Body of pancreas (tissue), 4 donors: ENCODE data around the gene NECTIN2. TPM values are rescaled to one million over a fixed set of nuclear protein-coding genes. Genes with fewer than 3 reads are reported as not detected.
A peak's percentile ranks its signal among the peaks of the same experiment; 100 is the strongest.

Experiments used
- ATAC-seq: fragments of 150-250 bp; one replicate; pipeline ENCODE4 v1.9.1; 2016
- DNase-seq, 4 donors: peaks; one replicate each; pipeline ENCODE4 v3.0.0-alpha.2; 2019
- H3K27ac ChIP-seq, 4 donors: fragments of 200-600 bp; sonication (generic); 1 replicate in 3 of 4; 2 replicates in 1 of 4; pipeline versions ENCODE4 v1.5.1 to v1.6.1; 2016 to 2019; ENCODE audit warnings: mild to moderate bottlenecking in 1 of 4, mixed read lengths in 1 of 4, moderate library complexity in 1 of 4
- H3K27me3 ChIP-seq, 2 donors: fragments of 200-600 bp; sonication (generic); one replicate each; pipeline ENCODE4 v1.6.0; 2016; ENCODE audit warnings: mild to moderate bottlenecking in 1 of 2
- H3K36me3 ChIP-seq, 2 donors: fragments of 200-600 bp; sonication (generic); replicated peaks in 1 of 2; 2 replicates each; pipeline ENCODE4 v1.5.1; 2016; ENCODE audit warnings: low read depth in 2 of 2; ENCODE audit not compliant: insufficient read depth in 1 of 2
- H3K4me1 ChIP-seq: fragments of 200-600 bp; sonication (generic); one replicate; pipeline ENCODE4 v1.6.0; 2016
- H3K4me3 ChIP-seq, 2 donors: fragments of 200-600 bp; sonication (generic); 1 replicate in 1 of 2; 2 replicates in 1 of 2; pipeline ENCODE4 v1.5.1; 2016 to 2019
- H3K9me3 ChIP-seq, 3 donors: fragments of 200-600 bp; sonication (generic); 1 replicate in 2 of 3; 2 replicates in 1 of 3; pipeline ENCODE4 v1.5.1; 2016
- CTCF ChIP-seq, 7 experiments: fragments of 450-650 bp in 4 of 7; fragments of 200-600 bp in 3 of 7; sonication (generic) in 3 of 7; IDR thresholded peaks; one replicate each; pipeline ENCODE4 v1.5.1; 2016 to 2019; ENCODE audit warnings: antibody characterized with exemption in 7 of 7
- POLR2A ChIP-seq, 3 donors: fragments of 450-650 bp; IDR thresholded peaks; one replicate each; pipeline ENCODE4 v1.6.1; 2016; ENCODE audit warnings: antibody characterized with exemption in 3 of 3, mild to moderate bottlenecking in 2 of 3
- WGBS, 2 donors: methylation state at CpG; one replicate each; pipeline ENCODE4 v1.1.5; 2017; 5-methylcytosine and 5-hydroxymethylcytosine counted together
- intact Hi-C: fragments of 100-400 bp; cut with DNase I; formaldehyde crosslinking; loops from one replicate; pipeline ENCODE4 v1.15.1; 2023
- total RNA-seq, 2 donors: library from RNA; depleted of rRNA; stranded (reverse); fragments of >200 nt; gene quantifications; one replicate each; pipeline ENCODE4 v1.1.0, GENCODE V29; 2016

Gene NECTIN2
- total RNA-seq, 2 donors from 2014 or later, result 54.0 to 137 TPM

GRCh38 chr19:44808463-44809371, 37.4 kb upstream of the NECTIN2 start, which contains the start of gene BCAM:
Gene BCAM, plus strand, starts transcription at chr19:44809103. Its CDS starts 22 bp downstream, at chr19:44809125.
- H3K27ac ChIP-seq, result peak within 1 kb of the TSS; percentile 80 to 88 (median 83)
- H3K9me3 ChIP-seq, result no peaks in the 10 kb centered on the region
- H3K4me1 ChIP-seq, result peaks cover 32% of the 10 kb centered on the region
- DNase-seq, result peak; percentile 75 to 92 (median 86)
- H3K4me3 ChIP-seq, result peak within 1 kb of the TSS; percentile 5 to 45
- 0 to 2% methylated on average over 3 to 51 of the region's 59 CpGs for WGBS, 2 donors
- TF ChIP-seq POLR2A (IDR thresholded peaks at IDR 0.05) (peak; percentile 45 to 73 (median 66)), CTCF (IDR thresholded peaks at IDR 0.05) (no peak)
- H3K27me3 ChIP-seq, result no peaks in the 10 kb centered on the region
- ATAC-seq, result peak; percentile 82
- H3K36me3 ChIP-seq, result no peaks in the 10 kb centered on the region
- intact Hi-C loops, result no loop called here

GRCh38 chr19:44809577-44810233, 36.4 kb upstream of the NECTIN2 start:
- ATAC-seq (no peak), DNase-seq (no peak)
- intact Hi-C loops, result no loop called here
- H3K27me3 ChIP-seq, result no peaks in the 10 kb centered on the region
- peaks cover 32% of the 10 kb centered on the region for H3K4me1 ChIP-seq
- H3K27ac ChIP-seq, result peak overlapping the region in 3 of 4 donors; percentile 82 to 88 (median 84)
- H3K9me3 ChIP-seq, result no peaks in the 10 kb centered on the region
- TF ChIP-seq CTCF (IDR thresholded peaks at IDR 0.05) (no peak), POLR2A (IDR thresholded peaks at IDR 0.05) (no peak)
- H3K36me3 ChIP-seq, result no peaks in the 10 kb centered on the region
- H3K4me3 ChIP-seq, result no peak overlapping the region
- WGBS, 2 donors, result 38 to 47% methylated on average over 3 to 7 of the region's 7 CpGs

- TF ChIP-seq CTCF (IDR thresholded peaks at IDR 0.05) (no peak), POLR2A (IDR thresholded peaks at IDR 0.05) (no peak)
- Histone ChIP-seq H3K9me3 (no peaks in the 10 kb centered on the region), H3K36me3 (no peaks in the 10 kb centered on the region), H3K4me1 (peaks cover 32% of the 10 kb centered on the region), H3K27ac (no peak overlapping the region), H3K4me3 (no peak overlapping the region), H3K27me3 (no peaks in the 10 kb centered on the region)
- intact Hi-C loops, result no loop called here
- ATAC-seq, result no peak
- no peak for DNase-seq
- WGBS, 2 donors, result 72 to 84% methylated on average over 8 to 13 of the region's 13 CpGs
These were observed 35.6 kb upstream of the NECTIN2 start for GRCh38 chr19:44810234-44811121.

- Histone ChIP-seq H3K4me1 (peaks cover 32% of the 10 kb centered on the region), H3K36me3 (no peaks in the 10 kb centered on the region), H3K27ac (no peak overlapping the region), H3K9me3 (no peaks in the 10 kb centered on the region), H3K4me3 (no peak overlapping the region), H3K27me3 (no peaks in the 10 kb centered on the region)
- DNase-seq (no peak), ATAC-seq (no peak)
- no peak for TF ChIP-seq POLR2A (IDR thresholded peaks at IDR 0.05)
- TF ChIP-seq CTCF (IDR thresholded peaks at IDR 0.05), result no peak
- 63 to 80% methylated on average over 1 to 3 of the region's 7 CpGs for WGBS, 2 donors
- intact Hi-C loops, result no loop called here
These were observed 35.0 kb upstream of the NECTIN2 start for GRCh38 chr19:44811122-44811419.
